IPS-18c (cell line): Measurements from ENCODE around the gene ANLN.

Experiments used
- H3K4me3 ChIP-seq: 2 replicates; pipeline ENCODE4 v1.7.0; 2013; ENCODE audit warnings: low read depth, mild to moderate bottlenecking, low read length, moderate library complexity; ENCODE audit not compliant: insufficient read depth
- H3K9me3 ChIP-seq: one replicate; pipeline ENCODE4 v1.6.1; 2013; ENCODE audit warnings: mild to moderate bottlenecking, low read length, moderate library complexity; ENCODE audit not compliant: control insufficient read depth, insufficient read depth

The ANLN gene

GRCh38 chr7:36396150-36396549 is 6.5 kb downstream of the ANLN start:
- Histone ChIP-seq H3K9me3 (peaks cover 2% of the 10 kb centered on the region), H3K4me3 (no peak overlapping the region)

- H3K4me3 ChIP-seq, result no peak overlapping the region
Measured at GRCh38 chr7:36400036-36400435, 10.4 kb downstream of the ANLN start.

GRCh38 chr7:36400606-36401005 is 10.9 kb downstream of the ANLN start:
- Histone ChIP-seq H3K4me3 (no peak overlapping the region), H3K9me3 (peaks cover under 1% of the 10 kb centered on the region)

More at GRCh38 chr7:36400036-36400435, 10.4 kb downstream of the ANLN start:
- H3K9me3 ChIP-seq, result peaks cover 2% of the 10 kb centered on the region

- H3K4me3 ChIP-seq, result no peak overlapping the region
Measured at GRCh38 chr7:36403452-36403851, 13.8 kb downstream of the ANLN start.

GRCh38 chr7:36404639-36405408 is 15.2 kb downstream of the ANLN start:
- H3K4me3 ChIP-seq, result no peak overlapping the region
- H3K9me3 ChIP-seq, result no peaks in the 10 kb centered on the region

More at GRCh38 chr7:36403452-36403851, 13.8 kb downstream of the ANLN start:
- H3K9me3 ChIP-seq, result no peaks in the 10 kb centered on the region

GRCh38 chr7:36405409-36405803 is 15.7 kb downstream of the ANLN start:
- H3K9me3 ChIP-seq, result no peaks in the 10 kb centered on the region
- H3K4me3 ChIP-seq, result no peak overlapping the region

GRCh38 chr7:36406156-36406555 is 16.5 kb downstream of the ANLN start:
- H3K4me3 ChIP-seq, result no peak overlapping the region
- H3K9me3 ChIP-seq, result no peaks in the 10 kb centered on the region

GRCh38 chr7:36407636-36408550 is 18.2 kb downstream of the ANLN start:
- no peaks in the 10 kb centered on the region for H3K9me3 ChIP-seq
- H3K4me3 ChIP-seq, result no peak overlapping the region

- Histone ChIP-seq H3K4me3 (no peak overlapping the region), H3K9me3 (no peaks in the 10 kb centered on the region)
Measured at GRCh38 chr7:36408589-36408988, 18.9 kb downstream of the ANLN start.

GRCh38 chr7:36409180-36409579 is 19.5 kb downstream of the ANLN start:
- Histone ChIP-seq H3K9me3 (no peaks in the 10 kb centered on the region), H3K4me3 (no peak overlapping the region)

GRCh38 chr7:36415144-36415543 is 25.5 kb downstream of the ANLN start:
- Histone ChIP-seq H3K9me3 (no peaks in the 10 kb centered on the region), H3K4me3 (no peak overlapping the region)

- Histone ChIP-seq H3K9me3 (no peaks in the 10 kb centered on the region), H3K4me3 (no peak overlapping the region)
Measured at GRCh38 chr7:36416251-36416650, 26.6 kb downstream of the ANLN start.

- H3K9me3 ChIP-seq, result no peaks in the 10 kb centered on the region
- H3K4me3 ChIP-seq, result no peak overlapping the region
Measured at GRCh38 chr7:36420307-36420706, 30.6 kb downstream of the ANLN start.

- H3K9me3 ChIP-seq, result no peaks in the 10 kb centered on the region
Measured at GRCh38 chr7:36422072-36422471, 32.4 kb downstream of the ANLN start.

GRCh38 chr7:36423633-36424032 is 34.0 kb downstream of the ANLN start:
- Histone ChIP-seq H3K4me3 (no peak overlapping the region), H3K9me3 (no peaks in the 10 kb centered on the region)

More at GRCh38 chr7:36422072-36422471, 32.4 kb downstream of the ANLN start:
- no peak overlapping the region for H3K4me3 ChIP-seq

GRCh38 chr7:36430186-36430585 is 40.5 kb downstream of the ANLN start:
- no peaks in the 10 kb centered on the region for H3K9me3 ChIP-seq
- no peak overlapping the region for H3K4me3 ChIP-seq

GRCh38 chr7:36430881-36431280 is 41.2 kb downstream of the ANLN start:
- no peaks in the 10 kb centered on the region for H3K9me3 ChIP-seq
- H3K4me3 ChIP-seq, result no peak overlapping the region

GRCh38 chr7:36438211-36438610 is 48.5 kb downstream of the ANLN start:
- Histone ChIP-seq H3K9me3 (no peaks in the 10 kb centered on the region), H3K4me3 (no peak overlapping the region)
